ENCODE measurements around the gene TRPC3.

Gene TRPC3

GRCh38 chr4:121861426-121861825, 90.4 kb downstream of the TRPC3 start:
- no peak for DNase-seq (ENCODE audit: low read depth)
- TF ChIP-seq CTCF (conservative IDR thresholded peaks at IDR 0.05; ENCODE audit: low read depth, low read length) = no peak
- no peak overlapping the region for H3K4me3 ChIP-seq (ENCODE audit: low read length)

- no peak overlapping the region for H3K4me3 ChIP-seq (ENCODE audit: low read length)
- no peak for TF ChIP-seq CTCF (conservative IDR thresholded peaks at IDR 0.05; ENCODE audit: low read depth, low read length)
- no peak for DNase-seq (ENCODE audit: low read depth)
Measured at GRCh38 chr4:121860121-121860520, 91.7 kb downstream of the TRPC3 start.

GRCh38 chr4:121851354-121851753, 100.5 kb downstream of the TRPC3 start:
- TF ChIP-seq CTCF (conservative IDR thresholded peaks at IDR 0.05; ENCODE audit: low read depth, low read length) = no peak
- no peak for DNase-seq (ENCODE audit: low read depth)
- H3K4me3 ChIP-seq (ENCODE audit: low read length) = no peak overlapping the region

GRCh38 chr4:121846662-121847061, 105.2 kb downstream of the TRPC3 start:
- DNase-seq (ENCODE audit: low read depth) = no peak
- no peak for TF ChIP-seq CTCF (conservative IDR thresholded peaks at IDR 0.05; ENCODE audit: low read depth, low read length)
- H3K4me3 ChIP-seq (ENCODE audit: low read length) = no peak overlapping the region

- no peak for DNase-seq (ENCODE audit: low read depth)
- TF ChIP-seq CTCF (conservative IDR thresholded peaks at IDR 0.05; ENCODE audit: low read depth, low read length) = no peak
- H3K4me3 ChIP-seq (ENCODE audit: low read length) = no peak overlapping the region
Measured at GRCh38 chr4:121842862-121843261, 109.0 kb downstream of the TRPC3 start.

GRCh38 chr4:121838136-121838535, 113.7 kb downstream of the TRPC3 start:
- H3K4me3 ChIP-seq (ENCODE audit: low read length) = no peak overlapping the region

GRCh38 chr4:121829511-121829910, 122.3 kb downstream of the TRPC3 start:
- DNase-seq (ENCODE audit: low read depth) = no peak
- TF ChIP-seq CTCF (conservative IDR thresholded peaks at IDR 0.05; ENCODE audit: low read depth, low read length) = no peak
- H3K4me3 ChIP-seq (ENCODE audit: low read length) = no peak overlapping the region

More at GRCh38 chr4:121838136-121838535, 113.7 kb downstream of the TRPC3 start:
- no peak for TF ChIP-seq CTCF (conservative IDR thresholded peaks at IDR 0.05; ENCODE audit: low read depth, low read length)
- no peak for DNase-seq (ENCODE audit: low read depth)

Measured in retinal pigment epithelial cell (primary cell).